Neural crest cell (in vitro differentiated cells): ENCODE measurements around the gene FKRP. TPM values are rescaled to one million over a fixed set of nuclear protein-coding genes. Genes with fewer than 3 reads are reported as not detected.

Source experiments
- DNase-seq: peaks from one replicate; pipeline ENCODE4 v3.0.0; 2021; ENCODE audit warnings: low read depth, mixed read lengths, low spot score
- H3K27ac Mint-ChIP-seq: one replicate; pipeline ENCODE4 v1.8.0; 2021; ENCODE audit warnings: mild to moderate bottlenecking, mixed read lengths; ENCODE audit not compliant: unreplicated experiment
- H3K27me3 Mint-ChIP-seq: 2 replicates; pipeline ENCODE4 v1.8.0; 2021; ENCODE audit warnings: low read depth, mild to moderate bottlenecking, mixed read lengths
- H3K36me3 Mint-ChIP-seq: 2 replicates; pipeline ENCODE4 v1.8.0; 2021; ENCODE audit warnings: low read depth, mild to moderate bottlenecking, mixed read lengths
- H3K4me1 Mint-ChIP-seq: 2 replicates; pipeline ENCODE4 v1.8.0; 2021; ENCODE audit warnings: mixed read lengths
- H3K4me3 Mint-ChIP-seq: one replicate; pipeline ENCODE4 v1.8.0; 2021; ENCODE audit warnings: mild to moderate bottlenecking, mixed read lengths
- H3K9me3 Mint-ChIP-seq: 2 replicates; pipeline ENCODE4 v1.8.0; 2021; ENCODE audit warnings: mixed read lengths
- long read RNA-seq: library from polyadenylated mRNA; unstranded; transcript quantifications from one replicate; pipeline ENCODE4 v2.0.0, GENCODE V29; 2020
- total RNA-seq: library from RNA; stranded (reverse); gene quantifications from 2 replicates; pipeline ENCODE4 v1.2.1, GENCODE V29; 2021
- TF ChIP-seq, protein P1 (sequence below): fragments of 200-600 bp; sonication (generic); conservative IDR thresholded peaks from 2 replicates; pipeline ENCODE4 v1.5.0; 2021; ENCODE audit warnings: antibody characterized with exemption, mild to moderate bottlenecking

FKRP gene, protein sequence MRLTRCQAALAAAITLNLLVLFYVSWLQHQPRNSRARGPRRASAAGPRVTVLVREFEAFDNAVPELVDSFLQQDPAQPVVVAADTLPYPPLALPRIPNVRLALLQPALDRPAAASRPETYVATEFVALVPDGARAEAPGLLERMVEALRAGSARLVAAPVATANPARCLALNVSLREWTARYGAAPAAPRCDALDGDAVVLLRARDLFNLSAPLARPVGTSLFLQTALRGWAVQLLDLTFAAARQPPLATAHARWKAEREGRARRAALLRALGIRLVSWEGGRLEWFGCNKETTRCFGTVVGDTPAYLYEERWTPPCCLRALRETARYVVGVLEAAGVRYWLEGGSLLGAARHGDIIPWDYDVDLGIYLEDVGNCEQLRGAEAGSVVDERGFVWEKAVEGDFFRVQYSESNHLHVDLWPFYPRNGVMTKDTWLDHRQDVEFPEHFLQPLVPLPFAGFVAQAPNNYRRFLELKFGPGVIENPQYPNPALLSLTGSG
- total RNA-seq: 31.9 and 38.6 TPM in 2 replicates
- long read RNA-seq, partial matches to known transcripts: 0 of 5 reads
- long read RNA-seq, other reads (novel, unspliced or antisense): 5 of 5 reads

DNA sequence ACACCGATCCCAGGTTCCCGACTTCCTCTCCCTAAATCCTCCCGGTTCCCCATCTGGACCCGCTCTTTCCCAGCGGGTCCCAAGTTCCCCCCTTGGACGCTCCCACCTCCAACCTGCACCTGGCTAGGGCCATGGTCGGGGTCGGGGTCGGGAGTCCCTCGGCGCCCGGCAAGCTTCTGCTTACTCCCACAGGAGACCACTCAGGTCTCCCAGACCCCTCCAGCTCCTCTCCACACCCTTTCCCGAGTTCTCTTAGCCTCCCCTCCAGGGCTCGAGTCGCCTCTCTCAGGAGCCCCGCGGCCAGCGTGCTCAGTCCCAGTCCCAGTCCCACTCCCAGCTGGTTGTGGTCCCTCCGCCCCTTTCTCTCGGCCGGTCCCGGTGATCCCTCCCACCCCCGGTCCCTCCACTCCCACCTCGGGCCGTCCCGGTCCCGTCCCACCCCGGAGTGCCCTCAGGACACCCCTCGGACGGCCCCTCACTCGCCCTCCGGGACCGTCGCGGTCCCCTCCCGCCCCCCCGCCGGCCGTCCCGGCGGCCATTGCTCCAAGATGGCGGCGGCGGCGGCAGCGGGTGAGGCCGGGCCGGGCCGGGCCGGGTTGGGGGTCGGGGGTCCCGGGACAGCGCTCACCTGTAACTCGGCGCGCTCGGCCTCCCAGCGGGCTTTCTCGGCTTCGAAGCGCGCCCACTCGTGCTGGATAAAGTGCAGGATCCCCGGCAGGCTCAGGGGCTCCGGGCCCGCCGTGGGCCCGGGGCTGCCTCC is at the start of gene FKRP:
TSS of gene FKRP (plus strand) at position 537 of the 760 bp plus-strand sequence. CDS start 9,394 bp downstream, outside the sequence.
- TF ChIP-seq, protein P1, sequence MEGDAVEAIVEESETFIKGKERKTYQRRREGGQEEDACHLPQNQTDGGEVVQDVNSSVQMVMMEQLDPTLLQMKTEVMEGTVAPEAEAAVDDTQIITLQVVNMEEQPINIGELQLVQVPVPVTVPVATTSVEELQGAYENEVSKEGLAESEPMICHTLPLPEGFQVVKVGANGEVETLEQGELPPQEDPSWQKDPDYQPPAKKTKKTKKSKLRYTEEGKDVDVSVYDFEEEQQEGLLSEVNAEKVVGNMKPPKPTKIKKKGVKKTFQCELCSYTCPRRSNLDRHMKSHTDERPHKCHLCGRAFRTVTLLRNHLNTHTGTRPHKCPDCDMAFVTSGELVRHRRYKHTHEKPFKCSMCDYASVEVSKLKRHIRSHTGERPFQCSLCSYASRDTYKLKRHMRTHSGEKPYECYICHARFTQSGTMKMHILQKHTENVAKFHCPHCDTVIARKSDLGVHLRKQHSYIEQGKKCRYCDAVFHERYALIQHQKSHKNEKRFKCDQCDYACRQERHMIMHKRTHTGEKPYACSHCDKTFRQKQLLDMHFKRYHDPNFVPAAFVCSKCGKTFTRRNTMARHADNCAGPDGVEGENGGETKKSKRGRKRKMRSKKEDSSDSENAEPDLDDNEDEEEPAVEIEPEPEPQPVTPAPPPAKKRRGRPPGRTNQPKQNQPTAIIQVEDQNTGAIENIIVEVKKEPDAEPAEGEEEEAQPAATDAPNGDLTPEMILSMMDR: no peak
- Mint-ChIP-seq H3K4me3 (peak within 1 kb of the TSS; percentile 95), H3K27ac (peak within 1 kb of the TSS; percentile 88), H3K9me3 (no peaks in the 10 kb centered on the region), H3K4me1 (peaks cover 51% of the 10 kb centered on the region), H3K27me3 (no peaks in the 10 kb centered on the region), H3K36me3 (peaks cover 8% of the 10 kb centered on the region)
- DNase-seq: peak; percentile 17

DNA sequence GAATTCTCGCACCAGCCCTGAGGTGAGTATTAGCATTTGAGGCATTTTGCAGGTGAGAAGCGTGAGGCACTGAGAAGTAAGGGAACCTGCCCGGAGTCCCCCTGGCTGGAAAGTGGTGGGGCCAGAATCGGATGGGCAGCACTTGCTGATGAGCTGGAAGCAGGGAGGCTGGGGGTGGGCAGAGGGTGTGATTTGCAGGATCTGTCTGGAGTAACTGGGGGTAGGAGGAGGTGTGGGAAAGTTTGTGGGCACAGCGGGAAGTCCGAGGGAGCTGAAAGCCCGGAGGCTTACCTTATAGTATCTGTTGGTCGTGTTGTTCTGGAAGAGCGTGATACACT is 49.0 kb upstream of the FKRP start:
- peaks cover 31% of the 10 kb centered on the region for H3K36me3 Mint-ChIP-seq
- TF ChIP-seq, protein P1: no peak
- no peak overlapping the region for H3K4me3 Mint-ChIP-seq
- H3K27ac Mint-ChIP-seq: no peak overlapping the region
- no peaks in the 10 kb centered on the region for H3K9me3 Mint-ChIP-seq
- no peaks in the 10 kb centered on the region for H3K27me3 Mint-ChIP-seq
- DNase-seq: no peak
- peaks cover 12% of the 10 kb centered on the region for H3K4me1 Mint-ChIP-seq

DNA sequence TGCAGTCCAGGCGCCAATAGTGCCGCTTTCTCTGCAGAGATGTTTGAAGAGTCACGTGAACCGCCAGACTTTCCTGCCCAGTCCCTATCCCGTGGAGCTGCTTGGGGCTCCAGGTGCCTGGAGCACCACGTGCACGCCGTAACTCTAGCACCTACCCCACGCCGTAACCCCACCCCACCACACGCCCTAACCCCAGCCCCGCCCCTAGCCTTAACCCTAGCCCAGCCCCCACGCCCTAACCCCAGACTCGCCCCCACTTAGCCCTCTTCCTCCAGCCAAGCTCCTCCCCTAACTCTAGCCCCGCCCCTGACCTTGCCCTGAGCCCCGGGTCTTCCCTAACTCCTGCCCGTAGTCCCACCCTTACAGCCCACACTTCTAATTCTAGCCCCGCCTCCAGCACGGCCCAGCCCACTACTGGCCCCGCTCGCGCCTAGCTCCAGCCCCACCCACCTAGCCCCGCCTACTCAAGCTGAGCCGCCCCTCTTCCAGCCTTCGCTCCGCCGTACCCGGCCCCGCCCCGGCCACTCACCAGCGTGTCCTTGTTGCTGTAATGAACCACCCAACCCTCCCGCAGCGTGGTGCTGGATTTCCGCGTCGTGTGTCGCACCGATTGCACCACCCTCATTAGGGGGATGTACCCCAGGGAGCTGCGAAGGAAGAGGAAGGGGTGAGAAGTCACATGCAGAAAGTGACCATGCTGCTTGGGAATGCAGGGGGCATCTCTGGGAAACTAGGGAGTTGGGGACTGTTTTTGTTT is 48.5 kb upstream of the FKRP start:
- Mint-ChIP-seq H3K9me3 (no peaks in the 10 kb centered on the region), H3K36me3 (peaks cover 26% of the 10 kb centered on the region)

DNA sequence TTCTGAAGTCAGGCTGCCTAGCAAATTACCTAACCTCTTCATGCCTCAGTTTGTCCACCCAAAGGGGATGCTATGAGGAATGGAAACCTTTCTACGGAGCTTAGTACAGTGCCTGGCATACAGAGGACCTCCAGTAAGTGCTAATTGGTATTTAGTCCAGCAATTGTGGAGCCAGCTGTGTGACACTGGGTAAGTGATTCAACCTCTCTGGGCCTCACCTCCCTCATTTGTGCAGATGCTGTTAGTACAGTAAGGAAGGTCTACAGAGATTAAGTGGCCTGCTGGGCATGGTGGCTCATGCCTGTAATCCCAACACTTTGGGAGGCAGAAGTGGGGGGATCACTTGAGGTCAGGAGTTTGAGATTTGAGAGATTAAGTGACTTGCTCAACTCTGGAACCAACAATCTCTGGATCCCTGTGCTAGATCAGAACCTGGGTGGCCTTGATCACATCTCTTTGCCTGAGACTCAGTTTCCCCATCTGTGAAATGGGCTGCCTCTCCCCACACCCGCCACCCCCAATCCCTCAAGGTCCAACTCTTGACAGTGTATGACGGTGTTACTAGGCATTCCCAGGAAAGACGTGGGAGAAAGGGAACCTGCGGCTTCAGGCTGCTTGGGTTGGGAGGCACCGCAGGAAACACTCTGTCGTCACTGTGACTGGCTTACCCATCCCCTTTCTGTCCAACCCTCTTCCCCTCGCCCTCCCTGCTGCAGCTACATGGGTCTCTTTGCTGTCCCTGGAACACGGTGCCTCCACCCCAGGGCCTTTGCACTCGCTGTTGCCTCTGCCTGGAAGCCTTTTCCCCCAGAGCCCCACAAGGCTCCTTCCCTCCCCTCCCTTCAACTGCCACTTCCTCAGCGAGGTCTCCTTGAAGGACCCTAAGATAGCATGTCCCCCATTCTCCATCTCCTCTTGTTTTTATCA is 47.2 kb upstream of the FKRP start:
- Mint-ChIP-seq H3K9me3 (no peaks in the 10 kb centered on the region), H3K27me3 (no peaks in the 10 kb centered on the region), H3K27ac (no peak overlapping the region), H3K36me3 (peaks cover 20% of the 10 kb centered on the region), H3K4me1 (peaks cover 12% of the 10 kb centered on the region), H3K4me3 (no peak overlapping the region)
- DNase-seq: no peak
- TF ChIP-seq, protein P1: no peak

More for the DNA sequence above, 48.5 kb upstream of the FKRP start:
- DNase-seq: peak; percentile 84
- TF ChIP-seq, protein P1: no peak
- no peak overlapping the region for H3K27ac Mint-ChIP-seq
- peak overlapping the region; percentile 27 for H3K4me3 Mint-ChIP-seq
- H3K4me1 Mint-ChIP-seq: peaks cover 12% of the 10 kb centered on the region
- no peaks in the 10 kb centered on the region for H3K27me3 Mint-ChIP-seq
